SK-N-SH (cell line): Measurements from ENCODE around the gene AEN.

ENCODE experiments used
- CHD2 ChIP-seq: fragments of 150-350 bp; IDR thresholded peaks from 2 replicates; pipeline ENCODE4 v1.6.1; 2018; ENCODE audit warnings: low read length; ENCODE audit not compliant: partially characterized antibody
- CTCF ChIP-seq: fragments of 200-600 bp; sonication (generic); IDR thresholded peaks from 2 replicates; pipeline ENCODE4 v1.6.1; 2017; ENCODE audit warnings: antibody characterized with exemption, mild to moderate bottlenecking, moderate library complexity
- NRF1 ChIP-seq: IDR thresholded peaks from 2 replicates; pipeline ENCODE4 v1.6.1; 2012; ENCODE audit warnings: low read depth, mild to moderate bottlenecking, low read length
- POLR2AphosphoS5 ChIP-seq: IDR thresholded peaks from 2 replicates; pipeline ENCODE4 v1.6.1; 2012; ENCODE audit warnings: low read depth, low read length
- RAD21 ChIP-seq: IDR thresholded peaks from 2 replicates; pipeline ENCODE4 v1.6.1; 2012; ENCODE audit warnings: mild to moderate bottlenecking, low read length
- USF2 ChIP-seq: fragments of 150-350 bp; IDR thresholded peaks from 2 replicates; pipeline ENCODE4 v1.6.1; 2017; ENCODE audit warnings: antibody characterized with exemption, low read length, low read depth, borderline replicate concordance

DNA sequence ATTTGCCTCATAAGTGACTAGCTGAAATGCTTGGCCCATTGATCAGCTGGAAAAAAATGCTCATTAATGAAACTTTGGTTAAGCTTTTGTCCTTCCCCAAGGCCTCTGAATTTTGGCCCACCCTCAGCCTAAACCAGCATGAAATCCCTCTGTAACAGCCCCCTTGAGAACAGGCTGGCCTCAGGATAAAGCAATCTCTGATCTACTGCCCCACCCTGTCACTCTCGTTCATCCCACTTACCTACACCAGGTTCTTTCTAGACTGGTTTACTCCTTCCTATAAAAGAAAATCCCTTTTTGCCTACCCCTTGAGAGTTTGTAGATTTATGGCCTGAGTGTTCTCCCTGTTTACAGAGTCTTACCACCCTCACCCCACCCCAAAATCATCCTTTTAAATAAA, 3.4 kb upstream of the AEN start:
- no peak for TF ChIP-seq NRF1
- TF ChIP-seq CTCF, result no peak
- no peak for TF ChIP-seq POLR2AphosphoS5
- TF ChIP-seq USF2, result no peak
- no peak for TF ChIP-seq RAD21
- no peak for TF ChIP-seq CHD2
